GM19324 (cell line): ENCODE measurements around the gene UST.
"Not testable (repeated sequence)": the region's sequence is repeated elsewhere in the genome, so short reads cannot be mapped to it uniquely, and the experiment has no call there.

Source experiments
- ATAC-seq: cut with Tn5 transposase; IDR thresholded peaks from one replicate; pipeline ENCODE4 v1.9.1; 2021; ENCODE audit warnings: mild to moderate bottlenecking, moderate library complexity; ENCODE audit not compliant: unreplicated experiment, low FRiP score

UST gene

DNA sequence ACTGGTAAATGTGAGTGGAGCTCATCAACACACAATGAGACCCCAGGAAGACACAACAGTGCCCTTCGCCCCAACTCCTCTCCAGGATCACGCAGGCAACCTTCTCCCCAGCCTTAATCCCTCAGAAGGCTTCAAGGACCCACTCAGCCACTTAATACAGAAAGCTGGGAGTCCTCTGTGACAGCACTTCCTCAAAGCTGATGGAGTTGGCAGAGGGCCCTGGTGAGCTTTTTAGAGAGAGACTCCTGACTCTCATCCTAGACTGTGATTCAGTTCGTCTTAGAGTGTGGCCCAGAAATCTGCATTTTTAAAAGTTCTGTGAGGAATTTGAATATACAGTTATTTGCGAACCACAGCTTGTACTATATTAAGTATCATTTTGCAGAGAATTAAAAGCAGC, 187.7 kb downstream of the UST start:
- ATAC-seq = no peak

DNA sequence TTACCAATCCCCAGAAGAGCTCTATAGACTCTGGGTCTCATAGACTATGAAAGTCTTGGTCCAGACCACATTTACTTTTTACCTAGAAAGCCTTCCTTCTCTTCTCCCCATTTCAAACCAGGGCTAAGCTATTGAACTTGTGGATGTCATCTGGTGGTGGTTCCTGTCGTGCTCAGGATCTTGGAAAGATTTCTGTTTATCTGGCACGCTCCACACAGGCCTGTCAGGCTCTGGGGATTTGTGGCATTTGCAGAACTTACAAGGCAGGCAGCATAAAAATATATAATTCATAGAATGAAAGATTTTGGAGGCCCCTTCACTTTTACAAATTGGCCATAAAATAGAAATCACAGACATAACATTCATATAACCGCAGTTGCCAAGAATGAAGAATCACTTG, 188.1 kb downstream of the UST start:
- ATAC-seq = no peak

DNA sequence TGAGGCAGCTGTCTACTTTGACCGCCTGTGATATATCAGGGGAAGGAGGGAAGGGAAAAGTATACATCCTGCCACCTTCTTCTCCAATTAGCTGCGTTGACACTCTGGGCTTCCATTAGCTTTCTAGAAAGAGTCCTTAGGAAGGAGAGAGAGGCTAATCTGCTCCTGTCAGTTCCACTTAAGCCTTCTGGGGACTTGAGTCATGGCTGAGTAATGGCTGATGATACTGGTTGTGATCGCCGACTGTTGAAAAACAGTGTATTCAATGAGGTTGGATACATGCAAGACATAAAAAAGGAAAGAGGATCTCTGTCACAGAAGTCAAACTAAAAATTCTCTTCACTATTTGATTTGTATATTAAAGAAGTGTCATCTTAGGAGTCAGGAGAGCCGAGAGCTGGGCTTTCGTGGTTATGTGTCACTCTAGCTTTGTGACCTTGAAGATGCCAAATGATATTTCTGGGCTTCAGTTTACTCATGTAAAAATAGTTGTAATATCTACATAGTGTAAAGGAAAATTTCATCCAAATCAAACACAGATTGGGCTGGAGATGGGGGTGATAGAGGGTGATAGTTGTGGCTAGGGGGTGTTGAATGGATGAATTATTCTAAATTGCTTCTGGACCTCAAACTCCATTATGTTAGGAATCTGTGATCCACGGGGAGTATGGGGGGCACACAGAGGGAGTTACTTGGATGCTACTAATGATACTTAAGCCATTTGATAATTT, 189.0 kb downstream of the UST start:
- no peak for ATAC-seq

DNA sequence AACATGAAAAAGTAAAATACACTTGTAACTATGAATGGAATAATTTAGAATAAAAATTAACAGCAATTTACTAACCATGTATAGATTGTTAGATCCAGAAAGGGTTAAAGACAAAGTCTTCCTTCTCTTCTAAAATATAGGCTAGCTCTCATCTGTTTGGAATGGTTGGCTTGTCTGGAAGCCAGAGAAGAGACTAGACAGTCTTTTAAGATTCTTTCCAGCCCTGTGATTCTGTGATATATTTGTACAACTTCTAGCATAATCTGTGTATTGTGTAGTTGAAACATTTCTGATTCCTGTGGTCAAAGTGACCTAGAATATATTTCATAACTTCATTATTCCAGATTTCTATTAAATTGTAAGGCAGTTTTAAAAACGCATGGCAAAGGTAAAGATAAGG, 196.6 kb downstream of the UST start:
- ATAC-seq = no peak

DNA sequence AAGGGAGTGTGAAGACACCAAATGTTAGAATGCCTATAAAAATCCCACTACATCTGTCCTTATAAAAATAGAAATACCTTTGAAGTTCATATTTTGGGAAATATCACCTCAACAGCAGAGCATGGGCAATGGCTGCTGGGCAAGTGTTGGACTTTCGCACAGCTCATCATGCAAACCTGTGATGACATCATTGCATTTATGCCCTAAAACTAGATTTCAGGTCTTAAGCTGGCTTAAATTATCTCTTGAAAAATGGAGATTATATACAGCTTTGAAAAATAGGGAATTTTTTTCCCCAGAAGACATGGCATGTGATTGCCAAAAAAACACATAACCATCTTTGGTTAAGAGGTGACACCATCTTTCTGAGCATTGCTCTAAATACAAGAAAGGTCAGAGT, 197.8 kb downstream of the UST start:
- no peak for ATAC-seq

DNA sequence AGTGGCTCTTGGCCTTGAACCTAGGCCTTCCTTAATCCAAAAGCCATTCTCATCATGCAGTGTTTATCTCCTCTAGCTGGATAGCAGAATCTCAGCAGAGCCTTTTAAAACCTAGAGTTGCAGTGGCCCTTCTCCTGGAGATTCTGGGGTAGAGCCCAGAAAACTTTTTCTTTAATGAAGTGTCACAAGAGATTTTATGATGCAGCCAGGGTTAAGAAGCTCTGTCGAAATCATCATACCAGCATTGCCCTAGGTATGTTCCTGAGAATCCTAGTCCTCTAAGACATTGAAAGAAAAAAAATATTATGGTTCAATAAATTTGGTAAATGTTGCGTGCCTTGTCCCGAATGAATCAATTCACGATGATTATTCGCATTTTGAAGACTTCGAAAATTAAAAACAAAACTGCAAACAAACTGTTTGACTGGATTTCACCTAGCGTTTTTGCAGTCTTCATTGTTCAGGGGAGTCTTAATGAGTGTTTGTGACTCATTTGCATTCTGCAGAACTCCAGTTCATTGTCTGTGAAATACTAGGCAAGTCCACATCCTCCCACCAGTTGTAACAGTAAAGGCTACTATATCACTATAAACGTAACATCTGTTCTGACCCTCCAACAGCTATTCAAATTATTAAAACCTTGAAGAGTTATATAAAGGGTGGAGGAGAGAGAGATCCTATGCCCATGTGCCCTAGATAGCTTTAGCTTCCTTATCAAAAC, 198.6 kb downstream of the UST start:
- ATAC-seq = no peak

DNA sequence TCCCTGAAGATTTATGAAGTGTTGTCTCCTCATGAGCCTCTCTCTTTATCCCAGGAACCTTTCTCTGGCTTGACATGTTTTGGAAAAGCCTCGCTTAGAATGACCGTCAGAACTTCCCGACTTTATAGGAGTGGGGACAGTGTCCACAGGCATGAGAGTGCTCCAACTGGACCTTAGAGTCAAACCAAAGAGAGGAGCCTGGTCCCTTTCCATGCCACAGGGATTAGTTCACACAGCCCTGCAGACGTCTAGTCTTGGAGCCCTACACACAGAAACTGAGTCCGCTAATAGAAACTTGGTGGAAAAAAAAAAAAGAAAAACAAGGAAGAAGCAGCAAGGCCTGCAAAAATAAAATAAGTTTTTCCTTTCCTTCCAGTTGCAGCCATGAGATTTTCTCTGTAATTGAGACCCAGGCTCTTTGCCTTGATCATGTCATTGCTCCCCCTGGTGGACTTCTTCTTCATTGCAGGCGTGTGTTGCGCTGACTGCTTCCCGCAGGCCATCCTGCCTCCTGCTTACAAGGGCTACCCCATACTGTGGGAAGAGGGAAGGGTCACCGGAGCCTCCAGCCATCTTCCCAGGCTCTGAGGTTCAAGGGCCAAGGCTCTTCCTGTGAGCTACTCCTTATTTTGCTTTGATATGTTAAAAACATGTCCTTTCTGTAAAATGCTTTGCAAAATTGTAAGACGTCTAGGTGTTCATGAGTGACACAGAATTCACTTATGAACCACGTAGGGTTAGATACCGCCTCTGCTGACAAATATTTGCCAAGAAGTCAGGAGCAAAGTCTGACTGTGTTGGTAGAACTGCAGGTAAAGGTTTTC, 201.0 kb downstream of the UST start:
- peak; percentile 78 for ATAC-seq

DNA sequence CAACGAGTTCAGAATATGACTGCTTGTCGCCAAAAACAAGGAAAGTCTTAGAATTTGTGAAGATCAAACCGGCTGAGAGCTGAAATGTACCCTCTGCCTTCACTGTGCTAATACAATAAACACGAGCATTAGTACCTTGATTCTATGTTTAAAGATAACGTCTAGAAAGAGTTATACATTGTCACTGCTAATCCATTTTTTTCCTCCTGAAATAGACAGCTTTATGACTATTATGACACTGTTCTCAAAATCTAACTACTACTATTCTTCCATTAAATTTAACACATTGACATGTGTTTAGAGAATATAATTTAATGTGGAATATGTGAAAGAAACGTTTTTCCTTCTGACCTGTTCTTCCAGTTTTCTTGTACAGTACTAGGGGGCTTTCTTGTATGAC, 204.8 kb downstream of the UST start:
- no peak for ATAC-seq

DNA sequence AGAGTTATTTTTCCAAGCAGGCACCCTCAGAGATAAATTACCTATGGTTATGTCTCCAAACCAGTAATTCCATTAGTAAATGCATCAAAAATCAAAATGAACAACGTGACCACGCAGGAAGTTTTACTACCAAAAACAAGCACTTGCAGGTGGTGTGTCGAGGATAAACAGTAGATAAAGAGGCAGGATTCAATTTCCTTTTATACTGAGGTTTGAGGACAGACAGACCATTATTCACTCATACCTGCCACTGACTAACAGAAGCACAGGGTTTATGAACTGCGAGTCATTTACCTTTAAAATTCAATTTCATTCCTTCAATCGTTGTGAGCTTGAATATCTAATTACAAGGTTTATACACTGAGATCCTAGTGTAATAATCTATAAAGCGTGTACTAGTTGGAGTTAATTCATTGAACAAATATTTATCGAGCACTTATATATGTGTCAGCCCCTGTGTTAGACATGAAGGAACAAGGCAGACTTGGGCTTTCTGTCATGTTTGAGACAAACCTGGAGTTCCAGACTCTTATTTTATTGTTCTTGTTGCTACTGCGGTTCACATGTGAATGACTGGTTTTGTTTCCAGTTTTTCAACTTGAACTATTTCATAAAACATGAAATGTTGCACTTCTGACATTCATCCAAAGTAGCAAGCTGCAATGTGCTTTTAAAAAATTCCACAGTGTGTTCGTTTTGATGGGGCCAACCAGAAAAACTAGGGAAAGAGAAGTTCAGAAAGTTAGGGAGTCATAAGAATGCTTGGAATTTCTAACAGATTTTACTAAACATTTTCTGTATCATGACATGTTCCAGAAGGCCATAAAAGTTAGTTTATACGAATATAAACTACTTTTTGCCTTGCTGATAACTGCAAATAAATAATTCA, 205.6 kb downstream of the UST start:
- ATAC-seq = no peak

DNA sequence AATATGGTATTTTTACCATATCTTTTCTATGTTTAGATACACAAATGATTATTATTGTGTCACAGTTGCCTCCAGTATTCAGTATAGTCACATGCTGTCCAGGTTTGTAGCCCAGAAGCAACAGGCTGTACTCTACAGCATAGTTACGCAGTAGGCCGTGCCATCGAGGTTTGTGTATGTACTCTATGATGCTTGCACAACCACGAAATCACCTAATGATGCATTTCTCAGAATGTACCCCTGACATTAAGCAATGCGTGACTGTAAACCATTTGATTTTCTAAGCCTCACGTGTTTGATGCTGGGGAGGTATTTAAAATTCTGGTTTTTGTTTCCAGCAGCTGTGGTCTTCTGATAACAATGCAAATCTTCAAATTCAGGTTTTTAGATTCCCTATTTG, 207.6 kb downstream of the UST start:
- no peak for ATAC-seq

DNA sequence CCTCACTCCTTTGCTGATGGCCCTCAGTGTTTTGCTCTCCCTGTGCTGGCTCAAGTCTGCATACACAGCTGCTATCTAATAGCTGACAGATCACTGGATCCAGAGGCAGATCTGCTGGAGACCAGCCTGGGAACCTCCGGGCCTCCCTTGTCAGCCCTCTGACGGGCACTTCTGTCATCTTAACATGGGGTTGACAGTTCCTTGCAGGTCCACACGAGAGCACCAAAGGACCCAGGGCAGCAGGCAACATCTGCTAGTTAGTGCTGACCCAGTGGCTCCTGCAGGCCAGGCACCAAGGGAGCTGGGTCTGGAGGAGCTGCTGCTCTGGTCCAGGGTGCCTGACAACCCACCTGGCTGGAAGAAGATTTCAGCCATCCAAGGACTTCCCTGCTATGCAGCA, 208.1 kb downstream of the UST start:
- no peak for ATAC-seq

DNA sequence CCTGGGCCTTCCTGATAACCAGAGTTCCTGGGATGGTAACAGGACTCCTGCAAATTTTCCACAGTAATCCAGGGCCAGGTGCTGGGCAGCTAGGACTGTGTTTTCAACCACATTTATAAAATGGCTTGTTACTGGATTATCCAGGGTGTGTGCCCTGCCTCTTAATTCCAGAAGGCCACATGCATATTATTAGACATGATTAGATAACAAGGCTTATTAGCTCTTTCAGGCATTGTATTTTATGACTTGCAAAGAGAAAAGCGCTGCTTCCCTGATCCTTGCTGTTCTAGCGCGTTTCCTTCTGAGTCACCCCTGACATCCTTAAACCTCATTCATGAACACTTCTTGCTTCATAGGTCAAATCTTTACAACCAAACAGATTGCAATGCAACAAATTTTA, 208.6 kb downstream of the UST start:
- no peak for ATAC-seq

DNA sequence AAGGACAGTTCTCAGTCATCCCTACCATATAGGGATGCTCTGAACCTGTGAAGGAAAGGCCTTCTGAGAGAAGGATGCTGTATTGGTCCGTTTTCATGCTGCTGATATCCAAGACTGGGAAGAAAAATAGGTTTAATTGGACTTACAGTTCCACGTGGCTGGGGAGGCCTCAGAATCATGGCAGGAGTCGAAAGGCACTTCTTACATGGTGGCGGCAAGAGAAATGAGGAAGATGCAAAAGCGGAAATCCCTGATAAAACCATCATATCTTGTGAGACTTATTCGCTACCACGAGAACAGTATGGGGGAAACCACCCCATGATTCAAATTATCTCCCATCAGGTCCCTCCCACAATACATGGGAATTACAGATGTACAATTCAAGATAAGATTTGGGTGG, 209.3 kb downstream of the UST start:
- not testable (repeated sequence) for ATAC-seq

DNA sequence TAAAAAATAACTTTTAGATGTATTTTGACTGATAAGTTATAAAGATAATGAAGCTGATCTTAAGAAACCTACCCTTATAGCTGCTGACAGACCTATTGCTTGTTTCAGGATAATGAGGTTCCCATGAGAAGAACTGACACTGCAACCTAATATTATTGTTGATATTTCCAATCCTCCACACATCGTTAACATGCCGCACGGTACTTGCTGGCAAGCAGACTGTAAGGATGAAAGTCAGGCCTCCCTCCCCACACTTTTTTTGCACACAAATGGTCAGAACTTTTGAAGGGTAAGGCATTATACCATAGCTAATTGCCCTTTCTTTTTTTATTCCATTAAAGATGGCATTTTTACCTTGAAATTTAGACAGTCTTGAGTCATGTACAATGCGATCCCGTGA, 210.9 kb downstream of the UST start:
- ATAC-seq = no peak

DNA sequence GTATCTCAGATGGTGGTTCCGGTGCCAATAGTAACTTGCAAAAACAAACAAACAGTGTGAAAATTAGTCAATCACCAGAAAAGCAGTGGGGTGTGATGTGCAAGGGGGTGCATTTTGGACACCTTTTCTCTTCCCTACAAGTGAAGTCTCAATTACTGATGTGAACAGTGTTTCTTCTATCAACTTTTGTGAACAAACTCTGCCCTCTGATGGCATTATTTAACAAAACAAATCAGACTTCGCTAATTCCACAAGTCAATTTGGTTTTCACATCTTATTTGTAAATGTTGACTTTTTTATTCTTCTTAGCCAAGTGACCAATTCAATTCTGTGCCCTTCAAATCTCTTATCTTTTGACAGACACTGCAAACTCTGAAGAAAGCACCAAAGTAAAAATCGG, 212.2 kb downstream of the UST start:
- ATAC-seq = no peak

DNA sequence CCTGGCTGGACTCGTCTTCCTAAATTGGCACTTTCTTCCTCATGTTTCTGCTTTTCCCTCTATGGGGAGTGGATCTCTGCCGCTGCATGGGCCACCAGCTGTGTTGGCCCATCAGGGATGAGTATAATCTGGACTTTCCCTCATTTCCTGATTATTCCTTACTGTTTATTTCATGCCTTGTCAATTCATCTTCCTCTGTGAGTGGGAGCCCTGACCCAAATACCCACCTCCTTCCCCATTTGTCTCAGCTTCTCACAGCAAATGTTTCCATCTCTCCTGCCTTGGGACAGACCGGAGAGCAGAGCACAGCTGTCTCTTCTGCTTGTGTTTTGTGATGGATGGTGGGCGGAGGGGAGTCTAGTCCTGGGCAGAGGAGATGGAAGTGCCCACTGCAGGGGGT, 212.7 kb downstream of the UST start:
- no peak for ATAC-seq

DNA sequence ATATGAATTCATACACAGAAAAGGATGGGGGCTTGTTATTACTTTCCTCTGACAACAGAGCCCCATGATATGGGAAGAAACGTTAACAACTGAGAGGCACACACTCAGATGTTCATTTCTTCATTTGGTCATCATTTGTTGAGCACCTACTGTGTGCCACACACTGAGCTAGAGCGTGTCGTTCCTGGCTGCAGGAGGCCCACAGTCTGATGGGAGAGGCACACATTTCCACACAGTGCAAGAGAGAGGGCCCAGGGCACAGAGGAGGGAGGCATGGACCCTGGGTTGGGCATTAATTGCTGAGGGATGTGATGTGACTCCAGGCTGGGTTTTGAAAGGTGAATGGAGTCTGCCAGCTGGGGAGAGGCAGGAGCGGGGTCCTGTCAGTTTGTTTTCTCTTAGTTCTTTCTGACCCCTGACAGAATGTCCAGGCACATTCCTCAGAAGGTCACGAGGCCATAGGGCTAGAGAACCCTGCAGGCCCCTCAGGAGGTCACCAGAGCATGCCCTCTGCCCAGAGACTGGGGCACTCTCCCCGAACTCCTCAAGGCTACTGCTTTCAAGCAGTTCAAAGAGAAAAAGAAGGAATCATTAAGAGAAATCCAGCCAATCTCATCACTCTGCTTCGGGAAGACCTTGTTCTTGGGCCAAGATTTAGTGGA, 216.2 kb downstream of the UST start:
- ATAC-seq = no peak

DNA sequence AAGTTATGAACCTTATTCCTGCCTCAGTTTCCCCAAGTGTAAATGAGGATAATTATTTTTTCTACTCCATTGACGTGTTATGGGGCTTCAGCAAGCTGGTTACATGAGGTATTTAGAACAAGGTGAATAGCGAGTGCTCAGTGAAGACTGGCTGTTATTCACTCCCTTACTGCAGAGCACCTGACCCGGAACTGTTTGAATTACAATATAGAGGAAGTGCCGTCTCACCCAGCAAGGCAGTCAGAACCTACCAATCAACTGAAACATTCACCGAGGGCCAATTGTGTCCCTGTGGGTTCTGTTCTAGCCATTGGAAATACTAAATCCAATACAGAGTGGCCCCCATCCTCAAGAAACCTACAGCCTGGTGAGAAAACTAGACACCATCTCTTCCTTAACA, 216.9 kb downstream of the UST start:
- no peak for ATAC-seq

DNA sequence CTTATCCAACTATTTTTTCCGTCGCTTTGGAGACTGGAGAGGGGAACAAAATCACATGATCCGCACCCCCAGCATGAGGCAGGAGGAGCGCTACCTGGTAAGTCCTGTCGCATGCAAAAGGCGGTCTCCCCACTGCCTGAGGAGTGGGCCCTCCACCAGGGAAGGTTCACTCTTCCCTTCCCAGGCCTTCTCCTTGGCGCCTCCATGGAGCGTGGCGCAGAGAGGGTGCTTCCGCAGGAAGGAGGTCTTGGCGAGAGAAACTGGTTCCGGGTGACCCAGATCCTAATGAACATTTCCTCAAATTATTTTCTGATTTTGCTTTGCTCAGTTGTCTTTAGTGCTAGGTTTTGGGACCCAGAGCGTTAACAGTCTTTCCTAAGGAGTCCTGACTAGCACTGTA, 217.6 kb downstream of the UST start:
- ATAC-seq = no peak

DNA sequence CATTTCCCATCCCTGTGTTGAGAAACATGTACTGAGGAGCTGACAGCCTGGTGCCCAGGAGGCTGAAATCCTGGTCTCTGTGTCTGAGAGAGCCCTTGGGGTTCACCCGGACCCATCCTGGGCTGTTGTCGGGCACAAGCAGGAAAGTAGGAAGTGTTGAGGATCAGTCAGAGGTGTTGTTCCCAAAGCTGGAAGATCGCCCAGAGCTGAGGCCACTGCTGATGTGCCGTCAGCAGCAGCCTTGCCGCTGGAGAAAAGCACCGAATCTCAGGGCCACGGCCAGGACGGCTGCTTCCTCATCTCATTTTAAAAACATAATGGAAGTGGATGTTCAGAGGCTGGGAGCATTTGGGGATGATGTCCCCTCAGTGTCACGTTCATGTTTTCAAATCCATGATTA, 218.5 kb downstream of the UST start:
- no peak for ATAC-seq
